Smooth muscle cell (in vitro differentiated cells): ENCODE measurements around the gene IQCF6. TPM values are rescaled to one million over a fixed set of nuclear protein-coding genes. Genes with fewer than 3 reads are reported as not detected.
"Not testable (repeated sequence)": the region's sequence is repeated elsewhere in the genome, so short reads cannot be mapped to it uniquely, and the experiment has no call there.

Source experiments
- DNase-seq: peaks from one replicate; lab custom pipeline; 2025; ENCODE audit not compliant: unreplicated experiment; lab: John Stamatoyannopoulos, UW
- H2AFZ ChIP-seq: fragments of 200-600 bp; sonication (generic); 2 replicates; pipeline ENCODE4 v1.6.0; 2016; ENCODE audit warnings: antibody characterized with exemption, low read depth, mild to moderate bottlenecking
- H3F3A ChIP-seq: fragments of 200-600 bp; sonication (generic); 2 replicates; pipeline ENCODE4 v1.6.0; 2017; ENCODE audit warnings: antibody characterized with exemption, low read depth
- H3K27ac ChIP-seq: fragments of 200-600 bp; sonication (generic); 2 replicates; pipeline ENCODE4 v1.5.1; 2016; ENCODE audit warnings: low read depth, mild to moderate bottlenecking
- H3K27me3 ChIP-seq: fragments of 200-600 bp; sonication (generic); 2 replicates; pipeline ENCODE4 v1.6.1; 2016; ENCODE audit warnings: low read depth, mild to moderate bottlenecking
- H3K36me3 ChIP-seq: fragments of 200-600 bp; sonication (generic); 2 replicates; pipeline ENCODE4 v1.5.1; 2016; ENCODE audit warnings: low read depth
- H3K4me1 ChIP-seq: fragments of 200-600 bp; sonication (generic); 2 replicates; pipeline ENCODE4 v1.5.1; 2016; ENCODE audit warnings: low read depth
- H3K4me2 ChIP-seq: fragments of 200-600 bp; sonication (generic); 2 replicates; pipeline ENCODE4 v1.6.0; 2016; ENCODE audit warnings: mild to moderate bottlenecking
- H3K4me3 ChIP-seq: fragments of 200-600 bp; sonication (generic); 2 replicates; pipeline ENCODE4 v1.5.1; 2016; ENCODE audit warnings: mild to moderate bottlenecking
- H3K79me2 ChIP-seq: fragments of 200-600 bp; sonication (generic); 2 replicates; pipeline ENCODE4 v1.6.0; 2016; ENCODE audit warnings: low read depth, mild to moderate bottlenecking
- H3K9ac ChIP-seq: fragments of 200-600 bp; sonication (generic); 2 replicates; pipeline ENCODE4 v1.6.0; 2016; ENCODE audit warnings: low read depth
- H3K9me3 ChIP-seq: fragments of 200-600 bp; sonication (generic); replicated peaks from 2 replicates; pipeline ENCODE4 v1.5.1; 2016; ENCODE audit warnings: low read depth
- H4K20me1 ChIP-seq: fragments of 200-600 bp; sonication (generic); 2 replicates; pipeline ENCODE4 v1.6.0; 2016; ENCODE audit warnings: low read depth
- CTCF ChIP-seq: fragments of 200-600 bp; sonication (generic); IDR thresholded peaks from 2 replicates; pipeline ENCODE4 v1.5.1; 2017; ENCODE audit warnings: borderline replicate concordance, mild to moderate bottlenecking, antibody characterized with exemption; ENCODE audit not compliant: insufficient read depth, poor library complexity, severe bottlenecking
- whole genome bisulfite sequencing: methylation state at CpG from one replicate; pipeline ENCODE4 v1.1.7; 2016; ENCODE audit warnings: low lambda C conversion rate; 5-methylcytosine and 5-hydroxymethylcytosine counted together
- polyA plus RNA-seq: library from polyadenylated mRNA; unstranded; fragments of >200 nt; fragmentation: Nextera tagmentation; extraction: Ambion mirVana; gene quantifications from 2 replicates; pipeline ENCODE4 v1.2.1, GENCODE V29; 2016
- total RNA-seq: library from RNA; depleted of rRNA; stranded (reverse); fragments of >200 nt; gene quantifications from 2 replicates; pipeline ENCODE4 v1.2.3, GENCODE V29; 2014

IQCF6 gene
- total and polyA plus RNA-seq, 2 experiments from 2014 or later: not detected

- no peaks in the 10 kb centered on the region for H3F3A ChIP-seq
- no peak overlapping the region for H3K4me2 ChIP-seq
- no peaks in the 10 kb centered on the region for H3K36me3 ChIP-seq
- H3K9me3 ChIP-seq: no peaks in the 10 kb centered on the region
- H3K4me3 ChIP-seq: no peak overlapping the region
- no peaks in the 10 kb centered on the region for H3K4me1 ChIP-seq
- no peak for TF ChIP-seq CTCF
- H2AFZ ChIP-seq: no peak overlapping the region
- H3K27ac ChIP-seq: no peak overlapping the region
- H3K9ac ChIP-seq: no peak overlapping the region
- H4K20me1 ChIP-seq: no peaks in the 10 kb centered on the region
- H3K27me3 ChIP-seq: no peaks in the 10 kb centered on the region
- 33% methylated on average over 1 of the region's 1 CpG for WGBS
- DNase-seq: no peak
- H3K79me2 ChIP-seq: no peaks in the 10 kb centered on the region
These were observed 30.7 kb downstream of the IQCF6 start for GRCh38 chr3:51748327-51748726.

- no peak overlapping the region for H3K9ac ChIP-seq
- no peaks in the 10 kb centered on the region for H3K27me3 ChIP-seq
- H4K20me1 ChIP-seq: no peaks in the 10 kb centered on the region
- no peaks in the 10 kb centered on the region for H3K4me1 ChIP-seq
- no peaks in the 10 kb centered on the region for H3K79me2 ChIP-seq
- H3K4me2 ChIP-seq: no peak overlapping the region
- no peak for TF ChIP-seq CTCF
- H3F3A ChIP-seq: no peaks in the 10 kb centered on the region
- no peak overlapping the region for H3K27ac ChIP-seq
- H2AFZ ChIP-seq: no peak overlapping the region
- DNase-seq: no peak
- H3K36me3 ChIP-seq: no peaks in the 10 kb centered on the region
- H3K9me3 ChIP-seq: no peaks in the 10 kb centered on the region
- H3K4me3 ChIP-seq: no peak overlapping the region
These were observed 31.2 kb downstream of the IQCF6 start for GRCh38 chr3:51747840-51748239.

GRCh38 chr3:51742978-51743377 is 36.1 kb downstream of the IQCF6 start:
- H3K79me2 ChIP-seq, H3K4me3 ChIP-seq, H4K20me1 ChIP-seq, H3K9me3 ChIP-seq, H3K4me1 ChIP-seq, H3F3A ChIP-seq, H3K27ac ChIP-seq, DNase-seq, H3K9ac ChIP-seq, H3K27me3 ChIP-seq, H2AFZ ChIP-seq, H3K36me3 ChIP-seq, H3K4me2 ChIP-seq: not testable (repeated sequence)
- 80% methylated on average over 4 of the region's 4 CpGs for WGBS

GRCh38 chr3:51742320-51742719 is 36.7 kb downstream of the IQCF6 start:
- H3F3A ChIP-seq: not testable (repeated sequence)

GRCh38 chr3:51739110-51739509 is 39.9 kb downstream of the IQCF6 start:
- Histone ChIP-seq H3F3A (no peaks in the 10 kb centered on the region), H3K27me3 (peaks cover 7% of the 10 kb centered on the region), H3K9me3 (no peaks in the 10 kb centered on the region), H2AFZ (no peak overlapping the region), H3K36me3 (no peaks in the 10 kb centered on the region), H3K79me2 (no peaks in the 10 kb centered on the region), H3K4me2 (no peak overlapping the region), H3K27ac (no peak overlapping the region), H3K4me1 (no peaks in the 10 kb centered on the region), H4K20me1 (no peaks in the 10 kb centered on the region), H3K4me3 (no peak overlapping the region), H3K9ac (no peak overlapping the region)
- WGBS: 77% methylated on average over 4 of the region's 4 CpGs
- DNase-seq: no peak
- TF ChIP-seq CTCF: no peak

More at GRCh38 chr3:51742320-51742719, 36.7 kb downstream of the IQCF6 start:
- not testable (repeated sequence) for H3K4me2 ChIP-seq, H3K9ac ChIP-seq, H3K27ac ChIP-seq, DNase-seq, H3K27me3 ChIP-seq, H3K4me1 ChIP-seq, H3K9me3 ChIP-seq, H2AFZ ChIP-seq, H3K79me2 ChIP-seq, H4K20me1 ChIP-seq, H3K4me3 ChIP-seq, H3K36me3 ChIP-seq
- 88% methylated on average over 3 of the region's 3 CpGs for WGBS
